K562 (cell line): Measurements from ENCODE around the gene TNFAIP3. TPM values are rescaled to one million over a fixed set of nuclear protein-coding genes. Genes with fewer than 3 reads are reported as not detected.

Experiments used
- ARID1B ChIP-seq: fragments of 450-650 bp; IDR thresholded peaks from 2 replicates; pipeline ENCODE4 v1.6.1; 2016; ENCODE audit warnings: antibody characterized with exemption, mild to moderate bottlenecking, inconsistent platforms
- ATF3 ChIP-seq, 2 experiments: fragments of 450-650 bp in 1 of 2; sonication (generic) in 1 of 2; formaldehyde crosslinking in 1 of 2; IDR thresholded peaks in 1 of 2; conservative IDR thresholded peaks in 1 of 2; 2 replicates each; pipeline versions ENCODE4 v1.6.1 to v1.8.1; 2016 to 2023; ENCODE audit warnings: mild to moderate bottlenecking in 2 of 2, moderate library complexity in 2 of 2, inconsistent platforms in 1 of 2, missing genetic modification reagents in 1 of 2
- BRD9 ChIP-seq: fragments of 450-650 bp; IDR thresholded peaks from 2 replicates; pipeline ENCODE4 v1.6.1; 2018; ENCODE audit warnings: low read depth; ENCODE audit not compliant: partially characterized antibody
- CUX1 ChIP-seq: fragments of 200-800 bp; sonication (Bioruptor generic); IDR thresholded peaks from 2 replicates; pipeline ENCODE4 v1.6.1; 2016; ENCODE audit warnings: missing genetic modification characterization, missing compliant biosample characterization
- DACH1 ChIP-seq: fragments of 450-650 bp; IDR thresholded peaks from 2 replicates; pipeline ENCODE4 v1.6.1; 2018; ENCODE audit not compliant: partially characterized antibody
- ESRRA ChIP-seq: fragments of 450-650 bp; IDR thresholded peaks from 2 replicates; pipeline ENCODE4 v1.6.1; 2014; ENCODE audit warnings: low read depth, mild to moderate bottlenecking, moderate library complexity, borderline replicate concordance
- HIVEP1 ChIP-seq: fragments of 250-450 bp; sonication (Bioruptor Pico); IDR thresholded peaks from 2 replicates; pipeline ENCODE4 v1.4.0; 2020; ENCODE audit warnings: mild to moderate bottlenecking
- JUND ChIP-seq, 2 experiments: IDR thresholded peaks; 2 replicates in 1 of 2; 3 replicates in 1 of 2; pipeline ENCODE4 v1.6.1; 2011; ENCODE audit warnings: borderline replicate concordance in 2 of 2, low read depth in 2 of 2, low read length in 2 of 2, improper control_type of control experiment in 1 of 2, missing biosample characterization in 1 of 2, missing genetic modification characterization in 1 of 2, missing genetic modification reagents in 1 of 2
- LCOR ChIP-seq: sonication (generic); formaldehyde crosslinking; IDR thresholded peaks from 2 replicates; pipeline ENCODE4 v1.8.0; 2022; ENCODE audit warnings: mild to moderate bottlenecking, missing genetic modification reagents
- MED1 ChIP-seq: sonication (generic); formaldehyde crosslinking; IDR thresholded peaks from 2 replicates; pipeline ENCODE4 v1.8.1; 2023; ENCODE audit warnings: missing genetic modification reagents, borderline replicate concordance
- MLLT1 ChIP-seq, 2 experiments: fragments of 450-650 bp; IDR thresholded peaks; 2 replicates each; pipeline ENCODE4 v1.6.1; 2016
- SMARCA4 ChIP-seq: fragments of 450-650 bp; IDR thresholded peaks from 2 replicates; pipeline ENCODE4 v1.6.1; 2016
- SMARCE1 ChIP-seq: fragments of 450-650 bp; IDR thresholded peaks from 2 replicates; pipeline ENCODE4 v1.7.1; 2016; ENCODE audit warnings: mild to moderate bottlenecking
- SOX6 ChIP-seq: fragments of 450-650 bp; IDR thresholded peaks from 2 replicates; pipeline ENCODE4 v1.6.1; 2014; ENCODE audit warnings: mild to moderate bottlenecking
- TEAD4 ChIP-seq, 2 experiments: sonication (generic) in 1 of 2; formaldehyde crosslinking in 1 of 2; IDR thresholded peaks; 2 replicates each; pipeline versions ENCODE4 v1.6.1 to v1.8.0; 2012 to 2022; ENCODE audit warnings: borderline replicate concordance in 1 of 2, inconsistent platforms in 1 of 2, low read length in 1 of 2, mild to moderate bottlenecking in 1 of 2, missing genetic modification reagents in 1 of 2
- TRIM24 ChIP-seq, 2 experiments: fragments of 450-650 bp; IDR thresholded peaks; 2 replicates each; pipeline ENCODE4 v1.6.1; 2016
- ZBTB43 ChIP-seq: sonication (generic); formaldehyde crosslinking; IDR thresholded peaks from 2 replicates; pipeline ENCODE4 v1.8.0; 2023; ENCODE audit warnings: mild to moderate bottlenecking, missing genetic modification reagents
- ZEB2 ChIP-seq: fragments of 450-650 bp; IDR thresholded peaks from 2 replicates; pipeline ENCODE4 v1.6.1; 2016
- ZNF316 ChIP-seq: fragments of 450-650 bp; IDR thresholded peaks from 2 replicates; pipeline ENCODE4 v1.6.1; 2016
- polyA plus RNA-seq, 8 experiments: library from polyadenylated mRNA; depleted of rRNA in 4 of 8; stranded (reverse) in 5 of 8; unstranded in 3 of 8; fragments of >200 nt; fragmentation: Nextera tagmentation in 2 of 8; fragmentation: Illumina TruSeq in 1 of 8; extraction: Ambion mirVana in 2 of 8; extraction: Trizol in 1 of 8; gene quantifications; 2 replicates each; pipeline versions ENCODE4 v1.2.1 to v1.2.3, GENCODE V29; 2011 to 2014; ENCODE audit warnings: inconsistent platforms in 1 of 8, missing spikeins in 1 of 8
- total RNA-seq, 7 experiments: library from RNA; depleted of rRNA in 6 of 7; stranded (reverse); fragments of >200 nt in 6 of 7; fragmentation: Illumina TruSeq in 2 of 7; extraction: Trizol in 2 of 7; gene quantifications; 2 replicates each; pipeline versions ENCODE4 v1.2.1 to v1.2.3, GENCODE V29; 2011 to 2021; ENCODE audit warnings: low replicate concordance in 1 of 7

TNFAIP3 gene
- total and polyA plus RNA-seq, 9 of the 15 experiments (the other 6 are each of a cell fraction or from before 2014, with no cell fraction given), result 0.79 to 17.0 (median 6.4) TPM

GRCh38 chr6:137853569-137854213 is 13.4 kb upstream of the TNFAIP3 start (continued):
- TF ChIP-seq DACH1, result peak; percentile 46
- TF ChIP-seq TRIM24 (IDR thresholded peaks at IDR 0.05), result 0 out of 4 replicates have a peak, but pooled peaks of 1 of the 2 experiments have one; percentile 25
- TF ChIP-seq ESRRA, result no peak
- TF ChIP-seq ZEB2, result no peak
- TF ChIP-seq CUX1 (CRISPR knock-in tag), result no peak
- TF ChIP-seq ARID1B, result peak; percentile 71
- TF ChIP-seq ZBTB43, result 0 out of 2 replicates have a peak, but pooled peaks have one; percentile 49
- peak; percentile 57; the same call in 1 of the 2 replicates for TF ChIP-seq ZNF316
- peak; percentile 53; the same call in 1 of the 2 replicates for TF ChIP-seq SMARCE1
- TF ChIP-seq BRD9, result no peak
- TF ChIP-seq MED1 (CRISPR knock-in tag), result no peak
- TF ChIP-seq MLLT1 (IDR thresholded peaks at IDR 0.05), result no peak
- 0 out of 2 replicates have a peak, but pooled peaks have one; percentile 30 for TF ChIP-seq LCOR (CRISPR knock-in tag)
- TF ChIP-seq HIVEP1 (CRISPR knock-in tag), result no peak
- peak; percentile 43; the same call in 1 of the 2 replicates for TF ChIP-seq TEAD4 (IDR thresholded peaks at IDR 0.05; ENCODE audit: low read length)
- TF ChIP-seq TEAD4 (CRISPR knock-in tag; IDR thresholded peaks at IDR 0.05; ENCODE audit: borderline replicate concordance), result no peak
- TF ChIP-seq JUND (IDR thresholded peaks at IDR 0.05; ENCODE audit: borderline replicate concordance, low read depth, low read length), result peak; percentile 60
- peak; percentile 67; the same call in 2 of the 3 replicates for TF ChIP-seq JUND (tag; IDR thresholded peaks at IDR 0.05; ENCODE audit: borderline replicate concordance, low read depth, low read length)
- TF ChIP-seq ATF3 (IDR thresholded peaks at IDR 0.05), result peak; percentile 60; the same call in 1 of the 2 replicates
- TF ChIP-seq ATF3 (CRISPR knock-in tag; conservative IDR thresholded peaks at IDR 0.05), result no peak
- TF ChIP-seq SOX6, result no peak
- TF ChIP-seq SMARCA4, result peak; percentile 64; the same call in 1 of the 2 replicates
